CD14-positive monocyte (primary cell): ENCODE results near the gene ZNF524. TPM values are rescaled to one million over a fixed set of nuclear protein-coding genes. Genes with fewer than 3 reads are reported as not detected.

ENCODE experiments used
- DNase-seq, 3 donors: peaks; one replicate each; pipeline ENCODE4 v3.0.0-alpha.2; 2011 to 2022
- H2AFZ ChIP-seq: 2 replicates; pipeline ENCODE4 v1.6.0; 2012; ENCODE audit warnings: mild to moderate bottlenecking, low read depth, low read length, inconsistent platforms; ENCODE audit not compliant: insufficient read depth, poor library complexity, severe bottlenecking
- H3K27ac ChIP-seq, 2 donors: 1 replicate in 1 of 2; 2 replicates in 1 of 2; pipeline ENCODE4 v1.5.1; 2012 to 2013; ENCODE audit warnings: low read length in 2 of 2, control low read depth in 1 of 2, inconsistent platforms in 1 of 2, low read depth in 1 of 2, mild to moderate bottlenecking in 1 of 2
- H3K27me3 ChIP-seq, 2 donors: one replicate each; pipeline versions ENCODE4 v1.6.0 to v1.6.1; 2011 to 2013; ENCODE audit warnings: low read length in 2 of 2; ENCODE audit not compliant: control insufficient read depth in 2 of 2, insufficient read depth in 2 of 2
- H3K36me3 ChIP-seq, 2 donors: replicated peaks in 1 of 2; 1 replicate in 1 of 2; 2 replicates in 1 of 2; pipeline versions ENCODE4 v1.5.1 to v1.6.1; 2012 to 2013; ENCODE audit warnings: low read length in 2 of 2, control low read depth in 1 of 2, inconsistent platforms in 1 of 2, mild to moderate bottlenecking in 1 of 2; ENCODE audit not compliant: insufficient read depth in 2 of 2, control insufficient read depth in 1 of 2
- H3K4me1 ChIP-seq, 2 donors: 1 replicate in 1 of 2; 2 replicates in 1 of 2; pipeline versions ENCODE4 v1.5.1 to v1.6.1; 2012 to 2013; ENCODE audit warnings: low read length in 2 of 2, control low read depth in 1 of 2, inconsistent platforms in 1 of 2, mild to moderate bottlenecking in 1 of 2, moderate library complexity in 1 of 2; ENCODE audit not compliant: insufficient read depth in 2 of 2, control insufficient read depth in 1 of 2
- H3K4me2 ChIP-seq: replicated peaks from 2 replicates; pipeline ENCODE3; 2012; ENCODE audit warnings: low read length, moderate library complexity, mild to moderate bottlenecking; ENCODE audit not compliant: poor library complexity, severe bottlenecking; ENCODE audit errors: extremely low read depth
- H3K4me3 ChIP-seq, 3 experiments: fragments of 200-600 bp in 1 of 3; sonication (generic) in 1 of 3; replicated peaks in 1 of 3; 1 replicate in 2 of 3; 2 replicates in 1 of 3; pipeline ENCODE4 v1.5.1; 2011 to 2013; ENCODE audit warnings: low read length in 3 of 3, mild to moderate bottlenecking in 3 of 3, control low read depth in 2 of 3, low read depth in 2 of 3, inconsistent platforms in 1 of 3, moderate library complexity in 1 of 3
- H3K79me2 ChIP-seq: 2 replicates; pipeline ENCODE4 v1.6.0; 2012; ENCODE audit warnings: mild to moderate bottlenecking, control low read depth, inconsistent platforms, low read length, moderate library complexity; ENCODE audit not compliant: insufficient read depth
- H3K9ac ChIP-seq: 2 replicates; pipeline ENCODE4 v1.6.0; 2017; ENCODE audit warnings: low read length, mild to moderate bottlenecking; ENCODE audit not compliant: insufficient read depth, poor library complexity, severe bottlenecking
- H3K9me3 ChIP-seq, 2 donors: replicated peaks in 1 of 2; 1 replicate in 1 of 2; 2 replicates in 1 of 2; pipeline versions ENCODE4 v1.5.1 to v1.6.1; 2012 to 2013; ENCODE audit warnings: low read length in 2 of 2, control low read depth in 1 of 2; ENCODE audit not compliant: control insufficient read depth in 1 of 2, insufficient read depth in 1 of 2
- H4K20me1 ChIP-seq: 2 replicates; pipeline ENCODE4 v1.6.0; 2012; ENCODE audit warnings: mild to moderate bottlenecking, low read length, control low read depth, moderate library complexity; ENCODE audit not compliant: insufficient read depth
- H3K27ac Mint-ChIP-seq, 7 donors: one replicate each; pipeline ENCODE4 v1.8.0; 2020; ENCODE audit warnings: mild to moderate bottlenecking in 7 of 7, mixed read lengths in 7 of 7, moderate library complexity in 6 of 7, inconsistent platforms in 2 of 7
- H3K27me3 Mint-ChIP-seq, 3 donors: one replicate each; pipeline ENCODE4 v1.8.0; 2021 to 2022; ENCODE audit warnings: low read depth in 3 of 3, mild to moderate bottlenecking in 3 of 3, mixed read lengths in 3 of 3, moderate library complexity in 3 of 3, inconsistent platforms in 1 of 3
- H3K36me3 Mint-ChIP-seq, 2 donors: one replicate each; pipeline ENCODE4 v1.8.0; 2020; ENCODE audit warnings: mixed read lengths in 2 of 2, inconsistent platforms in 1 of 2, mild to moderate bottlenecking in 1 of 2
- H3K4me1 Mint-ChIP-seq: one replicate; pipeline ENCODE4 v1.8.0; 2020; ENCODE audit warnings: mild to moderate bottlenecking, mixed read lengths
- H3K4me3 Mint-ChIP-seq, 2 donors: one replicate each; pipeline ENCODE4 v1.8.0; 2020; ENCODE audit warnings: mild to moderate bottlenecking in 2 of 2, mixed read lengths in 2 of 2, moderate library complexity in 1 of 2
- H3K9me3 Mint-ChIP-seq, 7 donors: one replicate each; pipeline ENCODE4 v1.8.0; 2020 to 2022; ENCODE audit warnings: mixed read lengths in 7 of 7, mild to moderate bottlenecking in 6 of 7, moderate library complexity in 6 of 7, inconsistent platforms in 2 of 7
- CTCF ChIP-seq: fragments of 200-600 bp; IDR thresholded peaks from one replicate; pipeline ENCODE4 v1.8.0; 2022; ENCODE audit warnings: antibody characterized with exemption, mild to moderate bottlenecking
- WGBS: methylation state at CpG from one replicate; pipeline ENCODE4 v1.1.5; 2013; ENCODE audit warnings: missing lambda C conversion rate; ENCODE audit not compliant: insufficient coverage; 5-methylcytosine and 5-hydroxymethylcytosine counted together
- intact Hi-C, 2 donors: fragments of 100-400 bp; cut with micrococcal nuclease; formaldehyde crosslinking; loops; one replicate each; pipeline versions ENCODE4 v1.15.0 to v1.15.1; 2023
- polyA plus RNA-seq, 3 donors: library from polyadenylated mRNA; depleted of rRNA in 1 of 3; unstranded in 2 of 3; stranded (reverse) in 1 of 3; fragments of 300-500 nt in 2 of 3; fragments of >200 nt in 1 of 3; fragmentation: Illumina TruSeq in 2 of 3; gene quantifications; 1 replicate in 2 of 3; 2 replicates in 1 of 3; pipeline ENCODE4 v1.2.3, GENCODE V29; 2012 to 2021

The ZNF524 gene
- polyA plus RNA-seq, 3 donors = 27.9 to 45.7 (median 41.8) TPM

- Mint-ChIP-seq H3K4me1 (peaks cover 47% of the 10 kb centered on the region), H3K4me3 (peak overlapping the region; percentile 86 to 91), H3K27me3 (peaks cover 7 to 23% (median 15%) of the 10 kb centered on the region in 3 donors), H3K36me3 (peaks cover 10 to 28% of the 10 kb centered on the region in 2 donors), H3K27ac (peak overlapping the region in 1 of 7 donors; percentile 23), H3K9me3 (peaks cover 0 to 6% (median under 1%) of the 10 kb centered on the region in 7 donors)
- Histone ChIP-seq H3K27me3 (peaks cover 0 to 4% of the 10 kb centered on the region in 2 donors), H3K9ac (peak overlapping the region; percentile 65), H3K4me1 (peaks cover 44 to 51% of the 10 kb centered on the region in 2 donors), H3K79me2 (peaks cover 28% of the 10 kb centered on the region), H3K4me2 (peak overlapping the region; percentile 92), H3K27ac (no peak overlapping the region), H3K9me3 (no peaks in the 10 kb centered on the region), H4K20me1 (peaks cover 10% of the 10 kb centered on the region), H3K36me3 (peaks cover 11 to 13% of the 10 kb centered on the region in 2 donors), H3K4me3 (peak overlapping the region; percentile 46 to 83 (median 61)), H2AFZ (peak overlapping the region; percentile 88)
- WGBS = 93% methylated on average over 3 of the region's 14 CpGs
- no peak for DNase-seq
- intact Hi-C loops = no loop called here
- TF ChIP-seq CTCF = no peak
These were observed 47.0 kb downstream of the ZNF524 start for GRCh38 chr19:55646889-55647731.

GRCh38 chr19:55647732-55648584 is 47.9 kb downstream of the ZNF524 start, which contains the start of gene CCDC106:
Gene CCDC106, plus strand, starts transcription at chr19:55648212. Its CDS starts 835 bp downstream, at chr19:55649047.
- WGBS = under 1% methylated on average over 61 of the region's 87 CpGs
- peaks cover 42% of the 10 kb centered on the region for H3K4me1 Mint-ChIP-seq
- intact Hi-C loops = no loop called here

More at GRCh38 chr19:55647732-55648584, 47.9 kb downstream of the ZNF524 start, which contains the start of gene CCDC106:
- Histone ChIP-seq H3K27me3 (no peaks in the 10 kb centered on the region), H3K4me3 (peak within 1 kb of the TSS; percentile 46 to 83 (median 61)), H3K9ac (peak within 1 kb of the TSS; percentile 65), H2AFZ (peak within 1 kb of the TSS; percentile 88), H3K4me2 (peak within 1 kb of the TSS; percentile 92), H3K79me2 (peaks cover 25% of the 10 kb centered on the region), H3K9me3 (no peaks in the 10 kb centered on the region), H4K20me1 (peaks cover 10% of the 10 kb centered on the region), H3K4me1 (peaks cover 37 to 46% of the 10 kb centered on the region in 2 donors), H3K36me3 (peaks cover 11 to 13% of the 10 kb centered on the region in 2 donors), H3K27ac (peak within 1 kb of the TSS in 1 of 2 donors; percentile 26)
- no peak for TF ChIP-seq CTCF
- peaks cover 0 to 5% (median 0%) of the 10 kb centered on the region in 7 donors for H3K9me3 Mint-ChIP-seq
- peak in 2 of 3 donors; percentile 21 to 29 for DNase-seq
- peak within 1 kb of the TSS in 3 of 7 donors; percentile 28 to 73 (median 54) for H3K27ac Mint-ChIP-seq
- peak within 1 kb of the TSS; percentile 86 to 91 for H3K4me3 Mint-ChIP-seq
- peaks cover 6 to 16% (median 12%) of the 10 kb centered on the region in 3 donors for H3K27me3 Mint-ChIP-seq
- H3K36me3 Mint-ChIP-seq = peaks cover 10 to 32% of the 10 kb centered on the region in 2 donors
